K562 (cell line): ENCODE data around the gene CNTD1. TPM values are rescaled to one million over a fixed set of nuclear protein-coding genes. Genes with fewer than 3 reads are reported as not detected.
A peak's percentile ranks its signal among the peaks of the same experiment; 100 is the strongest.

ENCODE experiments used
- ATAC-seq: fragments of 200-7000 bp; cut with Tn5 transposase; 3 replicates; pipeline ENCODE4 v1.9.1; 2020; ENCODE audit warnings: moderate library complexity
- BruUV-seq: library from RNA; stranded (reverse); fragments of 400-500 nt; replicated peaks from 2 replicates; lab custom pipeline; 2021; lab: Mats Ljungman, UMichigan
- CTCF ChIA-PET: fragments of 300-600 bp; formaldehyde crosslinking; extraction: SDS; loops from one replicate; lab custom pipeline; 2021; ENCODE audit warnings: low intra/inter-chr PET ratio; lab: Yijun Ruan, JAX
- POLR2A ChIA-PET: fragments of 300-600, 350-650 bp; sonication (Branson Sonifier 250); formaldehyde crosslinking; extraction: SDS; loops from one replicate; lab custom pipeline; 2021; ENCODE audit warnings: antibody characterized with exemption, inconsistent platforms; lab: Yijun Ruan, JAX
- DNase-seq, 4 experiments: peaks; one replicate each; pipeline versions ENCODE4 v3.0.0 to v3.0.0-alpha.2; 2011 to 2018; ENCODE audit warnings: low spot score in 3 of 4, mixed read lengths in 3 of 4; ENCODE audit errors: extremely low read depth in 1 of 4
- FAIRE-seq: peaks from 2 replicates; lab custom pipeline; 2011; peaks lifted over from hg19 to GRCh38; lab: Jason Lieb, UNC
- H2AFZ ChIP-seq: 2 replicates; pipeline ENCODE4 v1.6.0; 2011; ENCODE audit warnings: low read depth, low read length, control low read depth, inconsistent platforms
- H3K27ac ChIP-seq: fragments of 200-600 bp; 3 replicates; pipeline ENCODE4 v1.8.0; 2011; ENCODE audit warnings: low read depth, mild to moderate bottlenecking, control low read depth, inconsistent platforms, low read length, moderate library complexity, mixed read lengths; ENCODE audit errors: extremely low read depth
- H3K27me3 ChIP-seq, 2 experiments: fragments of 300-600 bp in 1 of 2; 2 replicates in 1 of 2; 3 replicates in 1 of 2; pipeline versions ENCODE4 v1.6.0 to v1.8.0; 2011; ENCODE audit warnings: inconsistent platforms in 2 of 2, low read length in 2 of 2, mild to moderate bottlenecking in 1 of 2, mixed read lengths in 1 of 2, moderate library complexity in 1 of 2; ENCODE audit not compliant: control insufficient read depth in 2 of 2, insufficient read depth in 2 of 2
- H3K36me3 ChIP-seq: fragments of 300-600 bp; 3 replicates; pipeline ENCODE4 v1.8.0; 2011; ENCODE audit warnings: mild to moderate bottlenecking, low read length, inconsistent platforms; ENCODE audit not compliant: control insufficient read depth, insufficient read depth
- H3K4me1 ChIP-seq, 2 experiments: fragments of 200-600 bp in 1 of 2; replicated peaks in 1 of 2; 2 replicates in 1 of 2; 3 replicates in 1 of 2; pipeline versions ENCODE4 v1.5.1 to v1.8.0; 2011; ENCODE audit warnings: inconsistent platforms in 2 of 2, low read length in 2 of 2, mild to moderate bottlenecking in 1 of 2, mixed read lengths in 1 of 2, moderate library complexity in 1 of 2; ENCODE audit not compliant: control insufficient read depth in 2 of 2, insufficient read depth in 2 of 2
- H3K4me2 ChIP-seq: 2 replicates; pipeline ENCODE4 v1.6.1; 2011; ENCODE audit warnings: low read length, control low read depth, inconsistent platforms, mixed read lengths; ENCODE audit not compliant: insufficient read depth
- H3K4me3 ChIP-seq: fragments of 200-600 bp; sonication (generic), shearing (Covaris generic); 2 replicates; pipeline ENCODE4 v1.5.1; 2016; ENCODE audit warnings: control low read depth, inconsistent platforms
- H3K79me2 ChIP-seq: fragments of 200-600 bp; 3 replicates; pipeline ENCODE4 v1.8.0; 2011; ENCODE audit warnings: low read length, inconsistent platforms; ENCODE audit not compliant: control insufficient read depth, insufficient read depth
- H3K9ac ChIP-seq, 2 experiments: 2 replicates each; pipeline versions ENCODE4 v1.6.0 to v1.6.1; 2011; ENCODE audit warnings: low read depth in 2 of 2, low read length in 2 of 2, control low read depth in 1 of 2, inconsistent platforms in 1 of 2, mild to moderate bottlenecking in 1 of 2, mixed read lengths in 1 of 2; ENCODE audit not compliant: insufficient read depth in 1 of 2
- H3K9me1 ChIP-seq: one replicate; pipeline ENCODE4 v1.6.0; 2011; ENCODE audit warnings: inconsistent platforms, mild to moderate bottlenecking, low read length, moderate library complexity; ENCODE audit not compliant: control insufficient read depth, insufficient read depth
- H3K9me3 ChIP-seq: replicated peaks from 2 replicates; pipeline ENCODE4 v1.5.1; 2011; ENCODE audit warnings: low read depth, low read length, inconsistent platforms; ENCODE audit not compliant: control insufficient read depth, insufficient read depth
- H4K20me1 ChIP-seq: replicated peaks from 2 replicates; pipeline ENCODE4 v1.6.1; 2011; ENCODE audit warnings: low read length, inconsistent platforms, mixed read lengths; ENCODE audit not compliant: control insufficient read depth, insufficient read depth
- DACH1 ChIP-seq: fragments of 450-650 bp; IDR thresholded peaks from 2 replicates; pipeline ENCODE4 v1.6.1; 2018; ENCODE audit not compliant: partially characterized antibody
- THRA ChIP-seq: fragments of 450-650 bp; IDR thresholded peaks from 2 replicates; pipeline ENCODE4 v1.6.1; 2017; ENCODE audit warnings: mild to moderate bottlenecking, moderate library complexity
- U2AF2 ChIP-seq: fragments of 200-400 bp; formaldehyde crosslinking; optimal IDR thresholded peaks from 2 replicates; pipeline ENCODE3; 2017; ENCODE audit warnings: low read depth, mild to moderate bottlenecking, low read length
- WGBS: fragments of 100-300 bp; shearing (Covaris generic); methylation state at CpG from one replicate; pipeline ENCODE4 v1.1.6; 2016; ENCODE audit warnings: low coverage, mixed read lengths; ENCODE audit not compliant: insufficient coverage; ENCODE audit errors: missing lambda C conversion rate; 5-methylcytosine and 5-hydroxymethylcytosine counted together
- in situ Hi-C: fragments of 300-500 bp; cut with MboI; formaldehyde crosslinking; loops from 4 replicates; pipeline ENCODE4 v1.15.0; 2018; ENCODE audit warnings: inconsistent platforms, mixed read lengths
- intact Hi-C: fragments of 100-400 bp; cut with micrococcal nuclease; formaldehyde crosslinking; loops from 2 replicates; pipeline ENCODE4 v1.14.2; 2022
- polyA plus RNA-seq, 8 experiments: library from polyadenylated mRNA; depleted of rRNA in 4 of 8; stranded (reverse) in 5 of 8; unstranded in 3 of 8; fragments of >200 nt; fragmentation: Nextera tagmentation in 2 of 8; fragmentation: Illumina TruSeq in 1 of 8; extraction: Ambion mirVana in 2 of 8; extraction: Trizol in 1 of 8; gene quantifications; 2 replicates each; pipeline versions ENCODE4 v1.2.1 to v1.2.3, GENCODE V29; 2011 to 2014; ENCODE audit warnings: inconsistent platforms in 1 of 8, missing spikeins in 1 of 8
- total RNA-seq, 7 experiments: library from RNA; depleted of rRNA in 6 of 7; stranded (reverse); fragments of >200 nt in 6 of 7; fragmentation: Illumina TruSeq in 2 of 7; extraction: Trizol in 2 of 7; gene quantifications; 2 replicates each; pipeline versions ENCODE4 v1.2.1 to v1.2.3, GENCODE V29; 2011 to 2021; ENCODE audit warnings: low replicate concordance in 1 of 7
- TF ChIP-seq, protein P1 (sequence below): fragments of 250-450 bp; sonication (Bioruptor Pico); IDR thresholded peaks from 2 replicates; pipeline ENCODE4 v1.8.0; 2021; ENCODE audit warnings: moderate library complexity, mild to moderate bottlenecking, inconsistent platforms

Gene CNTD1
- total and polyA plus RNA-seq, 9 of the 15 experiments (the other 6 are each of a cell fraction or from before 2014, with no cell fraction given): 0.12 to 0.86 (median 0.41) TPM; not detected in 1

GRCh38 chr17:42795465-42795864, 3.2 kb upstream of the CNTD1 start:
- Histone ChIP-seq H3K27ac (no peak overlapping the region), H3K4me2 (no peak overlapping the region), H3K4me1 (peaks cover 14 to 36% of the 10 kb centered on the region in 2 experiments), H2AFZ (no peak overlapping the region), H3K9me1 (no peaks in the 10 kb centered on the region), H4K20me1 (no peaks in the 10 kb centered on the region), H3K27me3 (no peaks in the 10 kb centered on the region), H3K9ac (peak overlapping the region in 1 of 2 experiments; percentile 53; a peak in 1 of 4 replicates), H3K36me3 (peaks cover 37% of the 10 kb centered on the region), H3K4me3 (no peak overlapping the region), H3K9me3 (no peaks in the 10 kb centered on the region), H3K79me2 (peaks cover 17% of the 10 kb centered on the region)
- no peak for ATAC-seq
- TF ChIP-seq, protein P1, sequence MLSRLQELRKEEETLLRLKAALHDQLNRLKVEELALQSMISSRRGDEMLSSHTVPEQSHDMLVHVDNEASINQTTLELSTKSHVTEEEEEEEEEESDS (CRISPR knock-in tag): no peak
- no peak for TF ChIP-seq THRA
- no peak for TF ChIP-seq DACH1
- no peak for TF ChIP-seq U2AF2
- CTCF ChIA-PET: no interaction called here
- WGBS: 82% methylated on average over 10 of the region's 10 CpGs
- POLR2A ChIA-PET: interaction anchor here (0.9 to 6.4 kb wide), 4 partner anchors 9 to 225 kb away, joined by 3 to 47 read pairs (median 8); partner anchors contain the start of gene WNK4
- in situ Hi-C loops: no loop called here
- intact Hi-C loops: no loop called here
- FAIRE-seq: no peak
- DNase-seq: no peak
- no TSS peak for BruUV-seq
